Skeletal muscle cell (primary cell): Measurements from ENCODE around the gene ATRIP.

Experiments used
- DNase-seq: peaks from one replicate; pipeline ENCODE4 v3.0.0-alpha.2; 2010; ENCODE audit warnings: low read depth
- H3K4me3 ChIP-seq: 2 replicates; pipeline ENCODE4 v1.5.1; 2011; ENCODE audit warnings: low read depth, mild to moderate bottlenecking, control low read depth, low read length, moderate library complexity

Gene ATRIP

GRCh38 chr3:48422272-48422671, 24.3 kb upstream of the ATRIP start:
- DNase-seq, result no peak
- H3K4me3 ChIP-seq, result no peak overlapping the region

- DNase-seq, result no peak
- H3K4me3 ChIP-seq, result no peak overlapping the region
These were observed 23.9 kb upstream of the ATRIP start for GRCh38 chr3:48422681-48423080.

- H3K4me3 ChIP-seq, result no peak overlapping the region
- DNase-seq, result no peak
These were observed 23.2 kb upstream of the ATRIP start for GRCh38 chr3:48423241-48423882.

GRCh38 chr3:48423883-48424695, 22.4 kb upstream of the ATRIP start:
- no peak for DNase-seq
- no peak overlapping the region for H3K4me3 ChIP-seq

GRCh38 chr3:48425281-48425812, 21.2 kb upstream of the ATRIP start:
- DNase-seq, result no peak
- no peak overlapping the region for H3K4me3 ChIP-seq

- H3K4me3 ChIP-seq, result no peak overlapping the region
These were observed 20.1 kb upstream of the ATRIP start for GRCh38 chr3:48426401-48426909.

GRCh38 chr3:48426944-48427629, 19.4 kb upstream of the ATRIP start:
- DNase-seq, result no peak
- no peak overlapping the region for H3K4me3 ChIP-seq

More at GRCh38 chr3:48426401-48426909, 20.1 kb upstream of the ATRIP start:
- no peak for DNase-seq

- no peak for DNase-seq
- H3K4me3 ChIP-seq, result no peak overlapping the region
These were observed 18.9 kb upstream of the ATRIP start for GRCh38 chr3:48427630-48427962.

- H3K4me3 ChIP-seq, result peak overlapping the region; percentile 65
These were observed 18.4 kb upstream of the ATRIP start for GRCh38 chr3:48428088-48428571.

GRCh38 chr3:48428572-48429316, 17.8 kb upstream of the ATRIP start:
- H3K4me3 ChIP-seq, result peak overlapping the region; percentile 65
- DNase-seq, result no peak

More at GRCh38 chr3:48428088-48428571, 18.4 kb upstream of the ATRIP start:
- no peak for DNase-seq

GRCh38 chr3:48429317-48429959, 17.1 kb upstream of the ATRIP start:
- H3K4me3 ChIP-seq, result peak overlapping the region; percentile 65
- DNase-seq, result no peak

- H3K4me3 ChIP-seq, result peak within 1 kb of the TSS; percentile 65
- peak; percentile 42 for DNase-seq
These were observed 16.4 kb upstream of the ATRIP start, which contains the start of gene PLXNB1 for GRCh38 chr3:48429960-48430707. TSS of gene PLXNB1 (minus strand) at chr3:48430086. CDS start at chr3:48424611, 5,475 bp downstream.

- no peak for DNase-seq
- no peak overlapping the region for H3K4me3 ChIP-seq
These were observed 15.8 kb upstream of the ATRIP start for GRCh38 chr3:48430708-48431101.

- DNase-seq, result no peak
- no peak overlapping the region for H3K4me3 ChIP-seq
These were observed 15.1 kb upstream of the ATRIP start for GRCh38 chr3:48431224-48432029.

- no peak for DNase-seq
- no peak overlapping the region for H3K4me3 ChIP-seq
These were observed 13.8 kb upstream of the ATRIP start for GRCh38 chr3:48432411-48433371.

- DNase-seq, result no peak
- H3K4me3 ChIP-seq, result no peak overlapping the region
These were observed 12.9 kb upstream of the ATRIP start for GRCh38 chr3:48433472-48434118.
